HL-60 (cell line): ENCODE measurements around the gene EIF4G3.

Source experiments
- DNase-seq, 2 experiments: peaks; one replicate each; pipeline ENCODE4 v3.0.0-alpha.2; 2010 to 2020; ENCODE audit warnings: low read depth in 1 of 2, low spot score in 1 of 2
- H3K27ac ChIP-seq: fragments of 250-450 bp; sonication (Bioruptor Pico); replicated peaks from 2 replicates; pipeline ENCODE4 v1.5.1; 2020; ENCODE audit warnings: mild to moderate bottlenecking, moderate library complexity
- H3K27me3 ChIP-seq: fragments of 250-450 bp; sonication (Bioruptor Pico); 2 replicates; pipeline ENCODE4 v1.5.1; 2021; ENCODE audit warnings: mild to moderate bottlenecking, moderate library complexity; ENCODE audit not compliant: insufficient read depth, poor library complexity, severe bottlenecking
- H3K4me3 ChIP-seq: replicated peaks from 2 replicates; pipeline ENCODE4 v1.5.1; 2011; ENCODE audit warnings: mild to moderate bottlenecking, control low read depth, low read length; ENCODE audit not compliant: insufficient read depth
- CTCF ChIP-seq: IDR thresholded peaks from one replicate; pipeline ENCODE4 v1.5.1; 2011; ENCODE audit warnings: low read length, control low read depth, inconsistent platforms; ENCODE audit not compliant: insufficient read depth
- GABPA ChIP-seq: IDR thresholded peaks from 2 replicates; pipeline ENCODE4 v1.6.1; 2012; ENCODE audit warnings: low read depth
- POLR2AphosphoS5 ChIP-seq: IDR thresholded peaks from 2 replicates; pipeline ENCODE4 v1.6.1; 2012; ENCODE audit warnings: low read depth
- REST ChIP-seq: IDR thresholded peaks from 2 replicates; pipeline ENCODE4 v1.6.1; 2012; ENCODE audit warnings: low read depth; ENCODE audit not compliant: insufficient replicate concordance
- SPI1 ChIP-seq: IDR thresholded peaks from 2 replicates; pipeline ENCODE4 v1.6.1; 2012; ENCODE audit warnings: low read depth, mild to moderate bottlenecking, borderline replicate concordance

The EIF4G3 gene

GRCh38 chr1:21165076-21165475, 11.6 kb downstream of the EIF4G3 start:
- H3K4me3 ChIP-seq, result no peak overlapping the region
- TF ChIP-seq REST (no peak), SPI1 (no peak), GABPA (no peak), POLR2AphosphoS5 (no peak), CTCF (no peak)
- DNase-seq, result no peak

GRCh38 chr1:21164266-21164665, 12.4 kb downstream of the EIF4G3 start:
- TF ChIP-seq SPI1 (no peak), CTCF (no peak), GABPA (no peak), POLR2AphosphoS5 (no peak), REST (no peak)
- H3K27ac ChIP-seq, result no peak overlapping the region
- no peak for DNase-seq

More at GRCh38 chr1:21165076-21165475, 11.6 kb downstream of the EIF4G3 start:
- Histone ChIP-seq H3K27ac (no peak overlapping the region), H3K27me3 (no peaks in the 10 kb centered on the region)

GRCh38 chr1:21162740-21163464, 13.8 kb downstream of the EIF4G3 start:
- no peak for DNase-seq
- H3K4me3 ChIP-seq, result no peak overlapping the region
- H3K27me3 ChIP-seq, result no peaks in the 10 kb centered on the region
- H3K27ac ChIP-seq, result no peak overlapping the region
- TF ChIP-seq REST (no peak), CTCF (no peak), GABPA (no peak), SPI1 (no peak), POLR2AphosphoS5 (no peak)

More at GRCh38 chr1:21164266-21164665, 12.4 kb downstream of the EIF4G3 start:
- H3K4me3 ChIP-seq, result no peak overlapping the region
- no peaks in the 10 kb centered on the region for H3K27me3 ChIP-seq
